ENCODE data around the gene ERO1B.

- no peak for TF ChIP-seq CTCF (IDR thresholded peaks at IDR 0.05)
- no peak for TF ChIP-seq POLR2A (IDR thresholded peaks at IDR 0.05)
- TF ChIP-seq EP300 (IDR thresholded peaks at IDR 0.05; ENCODE audit: low read depth) = no peak
Measured at GRCh38 chr1:236209713-236210112, 72.0 kb downstream of the ERO1B start.
